GM19455 (cell line): Measurements from ENCODE around the gene PRR30.

Experiments used
- ATAC-seq: cut with Tn5 transposase; IDR thresholded peaks from one replicate; pipeline ENCODE4 v1.9.1; 2021; ENCODE audit not compliant: unreplicated experiment

The PRR30 gene

GRCh38 chr2:27155069-27155520 lies 15.9 kb upstream of the PRR30 start:
- no peak for ATAC-seq

- ATAC-seq, result no peak
Observed at GRCh38 chr2:27154488-27154887, 15.3 kb upstream of the PRR30 start.

- ATAC-seq, result no peak
Observed at GRCh38 chr2:27152796-27153464, 13.7 kb upstream of the PRR30 start.

- no peak for ATAC-seq
Observed at GRCh38 chr2:27152102-27152795, 13.0 kb upstream of the PRR30 start.

- ATAC-seq, result no peak
Observed at GRCh38 chr2:27150639-27151230, 11.5 kb upstream of the PRR30 start.

- no peak for ATAC-seq
Observed at GRCh38 chr2:27149570-27150405, 10.6 kb upstream of the PRR30 start.

GRCh38 chr2:27148801-27149439 lies 9.7 kb upstream of the PRR30 start, which contains the start of gene TCF23:
Gene TCF23, plus strand, starts transcription at chr2:27149004. Its CDS starts 130 bp downstream, at chr2:27149134.
- ATAC-seq, result no peak

GRCh38 chr2:27147935-27148334 lies 8.7 kb upstream of the PRR30 start:
- no peak for ATAC-seq

- ATAC-seq, result no peak
Observed at GRCh38 chr2:27145682-27146081, 6.5 kb upstream of the PRR30 start.

GRCh38 chr2:27143285-27143684 lies 4.1 kb upstream of the PRR30 start:
- ATAC-seq, result no peak

GRCh38 chr2:27138111-27138510 lies 1.1 kb downstream of the PRR30 start:
- ATAC-seq, result no peak

GRCh38 chr2:27137322-27137935 lies 1.8 kb downstream of the PRR30 start:
- ATAC-seq, result no peak

GRCh38 chr2:27136751-27137150 lies 2.5 kb downstream of the PRR30 start:
- no peak for ATAC-seq

- no peak for ATAC-seq
Observed at GRCh38 chr2:27135478-27135955, 3.7 kb downstream of the PRR30 start.

GRCh38 chr2:27134781-27135477 lies 4.3 kb downstream of the PRR30 start:
- ATAC-seq, result no peak

GRCh38 chr2:27133905-27134780 lies 5.1 kb downstream of the PRR30 start, which contains the start of gene PREB:
Gene PREB, minus strand, starts transcription at chr2:27134636. Its CDS starts 215 bp downstream, at chr2:27134421.
- peak; percentile 82 for ATAC-seq

GRCh38 chr2:27133195-27133875 lies 5.9 kb downstream of the PRR30 start:
- ATAC-seq, result no peak

- no peak for ATAC-seq
Observed at GRCh38 chr2:27131429-27131828, 7.8 kb downstream of the PRR30 start.
